ENCODE measurements around the gene CYP26C1. TPM values are rescaled to one million over a fixed set of nuclear protein-coding genes. Genes with fewer than 3 reads are reported as not detected.

Gene CYP26C1
- total RNA-seq, 1 experiment from 2014 or later, result 0.79 TPM

- no peak overlapping the region for H3K18ac ChIP-seq (ENCODE audit: insufficient read length, low read depth, low read length)
- no peak overlapping the region for H4K91ac ChIP-seq (ENCODE audit: insufficient read length, low read depth, low read length)
- no peaks in the 10 kb centered on the region for H3K23me2 ChIP-seq (ENCODE audit: insufficient read length, low read depth, low read length, poor library complexity, severe bottlenecking)
- WGBS (ENCODE audit: extremely low coverage, insufficient read length, low lambda C conversion rate), result no CpG with 5 or more reads among the region's 22 CpGs
- no peak overlapping the region for H4K8ac ChIP-seq (replicated peaks; ENCODE audit: insufficient read length, low read depth, low read length)
- no peaks in the 10 kb centered on the region for H3K9me3 ChIP-seq (ENCODE audit: control insufficient read depth, low read depth, low read length)
- H3K79me2 ChIP-seq (ENCODE audit: insufficient read depth, low read length), result no peaks in the 10 kb centered on the region
- H4K5ac ChIP-seq (ENCODE audit: insufficient read length, low read depth, low read length), result no peak overlapping the region
- no peak overlapping the region for H3K56ac ChIP-seq (ENCODE audit: insufficient read length, low read depth, low read length)
- TF ChIP-seq, protein P1, sequence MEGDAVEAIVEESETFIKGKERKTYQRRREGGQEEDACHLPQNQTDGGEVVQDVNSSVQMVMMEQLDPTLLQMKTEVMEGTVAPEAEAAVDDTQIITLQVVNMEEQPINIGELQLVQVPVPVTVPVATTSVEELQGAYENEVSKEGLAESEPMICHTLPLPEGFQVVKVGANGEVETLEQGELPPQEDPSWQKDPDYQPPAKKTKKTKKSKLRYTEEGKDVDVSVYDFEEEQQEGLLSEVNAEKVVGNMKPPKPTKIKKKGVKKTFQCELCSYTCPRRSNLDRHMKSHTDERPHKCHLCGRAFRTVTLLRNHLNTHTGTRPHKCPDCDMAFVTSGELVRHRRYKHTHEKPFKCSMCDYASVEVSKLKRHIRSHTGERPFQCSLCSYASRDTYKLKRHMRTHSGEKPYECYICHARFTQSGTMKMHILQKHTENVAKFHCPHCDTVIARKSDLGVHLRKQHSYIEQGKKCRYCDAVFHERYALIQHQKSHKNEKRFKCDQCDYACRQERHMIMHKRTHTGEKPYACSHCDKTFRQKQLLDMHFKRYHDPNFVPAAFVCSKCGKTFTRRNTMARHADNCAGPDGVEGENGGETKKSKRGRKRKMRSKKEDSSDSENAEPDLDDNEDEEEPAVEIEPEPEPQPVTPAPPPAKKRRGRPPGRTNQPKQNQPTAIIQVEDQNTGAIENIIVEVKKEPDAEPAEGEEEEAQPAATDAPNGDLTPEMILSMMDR (conservative IDR thresholded peaks at IDR 0.05), result peak; percentile 96
- H2BK15ac ChIP-seq (ENCODE audit: low read depth, low read length), result no peak overlapping the region
- H2BK5ac ChIP-seq (ENCODE audit: insufficient read length, low read length), result no peak overlapping the region
- H3T11ph ChIP-seq (ENCODE audit: low read length), result no peak overlapping the region
- no peaks in the 10 kb centered on the region for H3K9me3 Mint-ChIP-seq
- peaks cover 24 to 29% of the 10 kb centered on the region in 2 experiments for H3K4me1 Mint-ChIP-seq
- peaks cover 0 to 27% (median 21%) of the 10 kb centered on the region in 3 experiments; a peak in 4 of 7 replicates for H3K36me3 Mint-ChIP-seq (ENCODE audit: insufficient read depth in 1 of 3, low read depth in 3 of 3)
- DNase-seq, result peak; percentile 75
- H2BK20ac ChIP-seq (ENCODE audit: low read depth, low read length, poor library complexity, severe bottlenecking), result no peak overlapping the region
- no peaks in the 10 kb centered on the region for H3K4me1 ChIP-seq (ENCODE audit: insufficient read depth, low read length)
- peaks cover 22% of the 10 kb centered on the region for H3K27me3 Mint-ChIP-seq (ENCODE audit: low read depth)
- H3K27me3 ChIP-seq (ENCODE audit: insufficient read depth, low read length), result peaks cover 11% of the 10 kb centered on the region; the same call in 1 of the 2 replicates
- no peak overlapping the region for H3K27ac ChIP-seq (ENCODE audit: insufficient read length, low read depth, low read length)
- H3K4ac ChIP-seq (ENCODE audit: low read depth, low read length), result no peak overlapping the region
- H3K27ac Mint-ChIP-seq, result peak overlapping the region; percentile 38 to 81 (median 77); a peak in 3 of 7 replicates
- H2AFZ ChIP-seq (ENCODE audit: low read length), result no peak overlapping the region
- H3K79me1 ChIP-seq (ENCODE audit: insufficient read depth, low read depth, low read length, poor library complexity, severe bottlenecking), result no peaks in the 10 kb centered on the region
- H3K4me3 Mint-ChIP-seq, result no peak overlapping the region
- H4K20me1 ChIP-seq (ENCODE audit: control insufficient read depth, insufficient read depth, insufficient read length), result no peaks in the 10 kb centered on the region
- no peak overlapping the region for H3K23ac ChIP-seq (ENCODE audit: insufficient read length, low read depth, low read length)
- H2AK5ac ChIP-seq (ENCODE audit: insufficient read length, low read length), result no peak overlapping the region
- H3K4me2 ChIP-seq (ENCODE audit: insufficient read depth, insufficient read length, low read length), result no peak overlapping the region
- no peak overlapping the region for H2BK120ac ChIP-seq (ENCODE audit: low read depth, low read length, poor library complexity, severe bottlenecking)
- H2BK12ac ChIP-seq (ENCODE audit: insufficient read length, low read depth, low read length), result no peak overlapping the region
- H3K9ac ChIP-seq (ENCODE audit: extremely low read depth, insufficient read length, low read length), result no peak overlapping the region
- no peak overlapping the region for H3K14ac ChIP-seq (ENCODE audit: insufficient read depth, low read length)
Measured at GRCh38 chr10:93080350-93081046, 19.9 kb downstream of the CYP26C1 start.

Measured in H9 (cell line).